GM18517 (cell line): ENCODE results near the gene CLIC6.
"Not testable (repeated sequence)": the region's sequence is repeated elsewhere in the genome, so short reads cannot be mapped to it uniquely, and the experiment has no call there.

Experiments
- ATAC-seq: cut with Tn5 transposase; IDR thresholded peaks from one replicate; pipeline ENCODE4 v1.9.1; 2021; ENCODE audit warnings: mild to moderate bottlenecking, moderate library complexity; ENCODE audit not compliant: unreplicated experiment

The CLIC6 gene

GRCh38 chr21:34651642-34652041 lies 17.2 kb upstream of the CLIC6 start:
- ATAC-seq = no peak

GRCh38 chr21:34653522-34653921 lies 15.3 kb upstream of the CLIC6 start:
- no peak for ATAC-seq

DNA sequence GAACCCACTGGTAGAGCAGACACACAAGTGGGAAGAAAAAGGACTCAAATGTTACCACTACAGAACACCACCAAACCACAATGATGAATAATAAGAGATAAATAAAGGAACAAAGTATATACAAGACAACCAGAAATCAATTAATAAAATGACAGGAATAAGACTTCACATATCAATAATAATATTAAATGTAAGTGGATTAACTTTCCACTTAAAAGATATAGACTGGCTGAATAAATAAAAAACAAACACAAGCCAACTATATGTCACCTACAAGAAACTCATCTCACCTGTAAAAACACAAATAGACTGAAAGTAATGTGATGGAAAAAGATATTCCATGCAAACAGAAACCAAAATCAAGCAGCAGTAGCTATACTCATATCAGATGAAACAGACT lies 6.9 kb upstream of the CLIC6 start:
- no peak for ATAC-seq

DNA sequence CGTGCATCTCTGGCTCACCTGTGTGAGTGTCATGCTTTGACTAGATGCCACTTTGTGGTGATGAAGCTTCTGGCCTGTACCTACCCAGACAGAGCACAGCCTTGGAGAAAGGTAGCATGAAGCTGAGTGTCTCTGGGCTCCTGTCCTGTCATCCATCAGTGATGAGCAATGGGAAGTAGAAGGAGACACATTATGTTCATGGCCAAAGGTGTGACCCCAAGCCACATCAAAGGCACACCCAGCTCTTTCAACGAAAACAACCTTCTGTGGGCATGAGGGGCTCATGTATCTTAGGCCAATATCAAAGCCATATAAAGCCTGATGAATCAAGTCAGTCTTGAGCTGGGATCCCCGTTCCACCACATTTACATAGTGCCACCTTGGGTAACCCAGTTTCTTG lies 1.0 kb upstream of the CLIC6 start:
- no peak for ATAC-seq

DNA sequence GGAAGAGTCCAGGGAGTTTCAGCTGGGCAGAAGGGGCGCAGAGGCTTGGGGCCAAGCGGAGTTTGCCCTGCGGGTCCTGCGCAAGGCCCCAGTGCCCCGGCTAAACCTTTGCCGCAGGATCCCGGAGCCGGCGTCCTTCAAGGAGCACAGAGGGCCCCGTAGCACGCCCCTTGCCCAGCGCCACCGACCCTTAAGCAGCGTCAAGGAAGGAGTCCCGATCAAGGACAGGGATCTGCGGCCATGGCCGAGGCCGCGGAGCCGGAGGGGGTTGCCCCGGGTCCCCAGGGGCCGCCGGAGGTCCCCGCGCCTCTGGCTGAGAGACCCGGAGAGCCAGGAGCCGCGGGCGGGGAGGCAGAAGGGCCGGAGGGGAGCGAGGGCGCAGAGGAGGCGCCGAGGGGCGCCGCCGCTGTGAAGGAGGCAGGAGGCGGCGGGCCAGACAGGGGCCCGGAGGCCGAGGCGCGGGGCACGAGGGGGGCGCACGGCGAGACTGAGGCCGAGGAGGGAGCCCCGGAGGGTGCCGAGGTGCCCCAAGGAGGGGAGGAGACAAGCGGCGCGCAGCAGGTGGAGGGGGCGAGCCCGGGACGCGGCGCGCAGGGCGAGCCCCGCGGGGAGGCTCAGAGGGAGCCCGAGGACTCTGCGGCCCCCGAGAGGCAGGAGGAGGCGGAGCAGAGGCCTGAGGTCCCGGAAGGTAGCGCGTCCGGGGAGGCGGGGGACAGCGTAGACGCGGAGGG lies 520 bp downstream of the CLIC6 start:
- ATAC-seq = no peak

GRCh38 chr21:34669880-34670219 lies 1.1 kb downstream of the CLIC6 start:
- not testable (repeated sequence) for ATAC-seq

GRCh38 chr21:34670220-34670961 lies 1.6 kb downstream of the CLIC6 start:
- ATAC-seq = no peak

DNA sequence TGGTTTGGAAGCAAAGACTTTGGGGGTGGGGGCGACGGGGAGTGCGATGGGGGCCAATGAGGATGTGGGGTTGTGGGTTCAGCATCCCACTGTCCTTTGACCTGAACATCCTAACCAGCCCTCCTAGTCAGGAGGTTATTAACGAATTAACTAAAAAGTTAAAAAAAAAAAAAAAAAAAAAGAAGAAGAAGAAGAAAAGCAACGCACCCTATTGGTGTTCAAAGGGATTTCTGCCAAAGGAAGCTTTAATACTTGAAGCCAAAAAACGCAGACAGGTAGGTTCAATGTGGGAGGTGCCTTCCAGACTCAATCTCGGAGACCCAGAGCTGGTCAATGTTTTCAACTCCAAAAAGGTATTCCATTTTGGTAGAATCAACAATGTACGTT lies 2.2 kb downstream of the CLIC6 start:
- ATAC-seq = no peak

DNA sequence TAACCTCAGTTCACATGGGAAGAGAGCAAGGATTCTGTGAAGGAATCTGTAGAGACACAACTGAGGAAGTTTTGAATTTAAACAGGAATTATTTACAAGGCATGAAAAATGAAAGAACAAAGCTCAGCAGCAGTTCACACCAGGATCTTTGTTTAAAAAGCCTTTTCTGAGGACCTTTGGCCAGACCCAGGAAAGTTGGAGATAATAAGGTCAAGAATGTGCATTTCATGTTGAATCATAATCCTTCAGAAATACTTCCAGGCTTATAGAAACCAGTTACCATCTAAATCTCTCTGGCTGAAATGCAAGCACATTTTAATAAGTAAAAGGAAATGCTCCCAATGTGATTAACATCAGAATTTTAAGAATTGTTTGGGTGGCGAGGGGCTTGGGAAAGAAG lies 2.7 kb downstream of the CLIC6 start:
- no peak for ATAC-seq

GRCh38 chr21:34671891-34672290 lies 3.1 kb downstream of the CLIC6 start:
- no peak for ATAC-seq

- no peak for ATAC-seq
Observed at GRCh38 chr21:34673006-34673405, 4.2 kb downstream of the CLIC6 start.

GRCh38 chr21:34674468-34674867 lies 5.7 kb downstream of the CLIC6 start:
- no peak for ATAC-seq

GRCh38 chr21:34675871-34676270 lies 7.1 kb downstream of the CLIC6 start:
- no peak for ATAC-seq

GRCh38 chr21:34679051-34679450 lies 10.3 kb downstream of the CLIC6 start:
- ATAC-seq = no peak

DNA sequence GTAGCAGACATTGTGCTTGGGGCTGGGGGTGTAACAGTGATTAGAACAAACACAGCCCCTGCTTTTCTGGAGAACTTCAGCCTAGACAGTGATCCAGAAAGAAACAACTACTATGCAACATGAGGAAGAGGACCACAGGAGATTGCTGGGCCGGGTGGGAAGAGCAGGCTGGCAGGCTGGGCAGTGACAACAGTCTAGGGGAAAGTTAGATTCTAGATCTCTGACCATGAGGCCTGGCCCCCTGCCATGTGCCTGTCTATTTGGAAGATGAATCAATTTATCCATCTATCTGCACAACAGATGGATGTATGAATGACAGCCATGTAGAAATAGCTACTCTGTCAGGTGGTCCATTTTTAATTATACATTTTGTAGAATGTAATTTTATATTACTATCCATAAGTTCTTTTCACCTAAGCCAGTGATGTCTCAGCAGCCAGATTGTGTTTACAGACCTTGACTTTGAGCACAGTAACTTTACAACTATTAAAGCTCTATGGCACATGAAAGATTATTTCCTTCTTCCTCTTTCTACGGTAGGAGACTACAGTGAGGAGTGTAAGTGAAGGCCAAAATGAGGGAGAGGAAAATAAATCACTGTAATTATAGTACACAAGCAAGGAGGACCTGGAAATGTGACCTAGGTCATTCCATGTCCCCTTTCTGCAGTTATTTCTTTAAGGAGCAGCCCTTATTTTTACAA lies 15.5 kb downstream of the CLIC6 start:
- ATAC-seq = no peak

DNA sequence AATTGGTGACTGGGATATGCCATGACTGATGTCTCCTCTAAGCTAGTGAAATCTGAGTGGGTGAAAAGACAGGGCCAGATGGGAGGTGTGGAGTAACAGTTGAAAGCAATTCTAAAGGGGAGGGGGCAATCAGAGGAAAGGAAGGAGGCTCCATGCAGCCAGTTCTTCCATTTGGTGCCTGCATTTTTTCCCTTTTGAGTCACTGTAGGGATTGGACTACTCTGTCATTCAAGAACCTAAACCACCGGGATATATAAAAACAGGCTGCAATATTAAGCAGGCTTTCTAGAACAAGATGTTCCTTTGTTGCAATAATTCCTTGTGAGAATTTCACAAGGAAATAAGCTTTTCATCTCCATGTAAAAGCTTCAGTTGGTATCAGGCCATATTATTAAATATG lies 18.3 kb downstream of the CLIC6 start:
- ATAC-seq = no peak

GRCh38 chr21:34687745-34688144 lies 19.0 kb downstream of the CLIC6 start:
- ATAC-seq = no peak

GRCh38 chr21:34688145-34688544 lies 19.4 kb downstream of the CLIC6 start:
- ATAC-seq = no peak

- ATAC-seq = no peak
Observed at GRCh38 chr21:34688715-34689114, 19.9 kb downstream of the CLIC6 start.

DNA sequence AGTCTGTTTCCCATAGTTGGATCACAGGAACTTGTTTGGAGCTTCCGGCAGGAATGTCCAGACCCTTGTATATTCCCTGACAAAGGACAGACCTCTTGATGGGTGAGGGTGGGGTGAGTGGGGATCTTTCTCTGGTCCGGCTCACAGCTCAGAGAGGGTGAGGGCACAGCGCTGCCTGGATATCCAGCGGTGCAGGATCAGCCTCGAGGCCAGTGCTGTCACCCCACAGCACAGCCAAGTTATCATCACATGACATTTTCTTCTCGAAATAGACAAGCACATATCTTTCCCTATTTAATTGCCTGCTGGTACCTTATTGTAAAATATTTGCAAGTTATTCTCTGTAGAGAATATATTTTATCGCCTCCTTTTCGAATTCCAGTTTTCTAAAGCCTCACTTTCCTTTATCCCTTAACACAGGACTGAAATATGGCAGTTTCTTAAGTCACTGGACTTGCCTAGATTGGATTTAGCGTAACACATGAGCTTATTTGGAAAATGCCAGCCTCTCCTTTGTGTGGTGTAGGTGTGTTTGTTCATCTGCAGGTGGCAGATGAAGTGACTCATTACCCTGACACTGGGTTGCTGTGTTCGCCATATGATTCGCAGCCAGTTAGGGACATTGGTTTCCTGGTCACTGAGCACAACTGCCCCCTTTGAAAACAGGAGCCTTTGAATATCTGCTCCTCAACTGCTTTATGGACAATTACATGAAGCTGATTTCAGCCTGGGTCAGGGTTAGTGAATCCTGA lies 21.4 kb downstream of the CLIC6 start:
- ATAC-seq = no peak

- ATAC-seq = no peak
Observed at GRCh38 chr21:34690793-34691175, 22.0 kb downstream of the CLIC6 start.
